ENCODE measurements around the gene FRMD5. TPM values are rescaled to one million over a fixed set of nuclear protein-coding genes. Genes with fewer than 3 reads are reported as not detected.

Gene FRMD5
- total RNA-seq, 1 experiment from 2014 or later, result 0.98 TPM

GRCh38 chr15:44148580-44148979 lies 46.5 kb downstream of the FRMD5 start:
- intact Hi-C loops (cut with micrococcal nuclease), result loop anchor here (10.0 kb wide), 1 partner anchor 66 kb away; no protein-coding TSS in a partner anchor
- H3K4me1 Mint-ChIP-seq (ENCODE audit: insufficient read depth, unreplicated experiment), result no peaks in the 10 kb centered on the region
- H3K4me3 Mint-ChIP-seq (ENCODE audit: unreplicated experiment), result no peak overlapping the region
- no peaks in the 10 kb centered on the region for H3K9me3 Mint-ChIP-seq (ENCODE audit: unreplicated experiment)
- no TSS peak for BruUV-seq (replicated peaks)
- no peak for DNase-seq (ENCODE audit: unreplicated experiment)
- CTCF ChIA-PET, result no interaction called here
- no peaks in the 10 kb centered on the region for H3K27me3 Mint-ChIP-seq (ENCODE audit: insufficient read depth, unreplicated experiment)
- POLR2A ChIA-PET, result no interaction called here
- H3K36me3 Mint-ChIP-seq (ENCODE audit: insufficient read depth, unreplicated experiment), result no peaks in the 10 kb centered on the region
- no peak overlapping the region for H3K27ac Mint-ChIP-seq (ENCODE audit: low read depth, unreplicated experiment)
- TF ChIP-seq CTCF (IDR thresholded peaks at IDR 0.05; ENCODE audit: unreplicated experiment), result no peak

- POLR2A ChIA-PET, result no interaction called here
- no peak for TF ChIP-seq CTCF (IDR thresholded peaks at IDR 0.05; ENCODE audit: unreplicated experiment)
- H3K36me3 Mint-ChIP-seq (ENCODE audit: insufficient read depth, unreplicated experiment), result no peaks in the 10 kb centered on the region
- H3K4me3 Mint-ChIP-seq (ENCODE audit: unreplicated experiment), result no peak overlapping the region
- intact Hi-C loops (cut with micrococcal nuclease), result loop anchor here (10.0 kb wide), 1 partner anchor 67 kb away; no protein-coding TSS in a partner anchor
- no peaks in the 10 kb centered on the region for H3K27me3 Mint-ChIP-seq (ENCODE audit: insufficient read depth, unreplicated experiment)
- CTCF ChIA-PET, result interaction anchor here (0.6 to 1.0 kb wide), 3 partner anchors 8 to 33 kb away, joined by 3 to 4 read pairs (median 3); no protein-coding TSS in a partner anchor
- no peak for DNase-seq (ENCODE audit: unreplicated experiment)
- no TSS peak for BruUV-seq (replicated peaks)
- no peaks in the 10 kb centered on the region for H3K4me1 Mint-ChIP-seq (ENCODE audit: insufficient read depth, unreplicated experiment)
- no peak overlapping the region for H3K27ac Mint-ChIP-seq (ENCODE audit: low read depth, unreplicated experiment)
- no peaks in the 10 kb centered on the region for H3K9me3 Mint-ChIP-seq (ENCODE audit: unreplicated experiment)
Observed at GRCh38 chr15:44147636-44148035, 47.4 kb downstream of the FRMD5 start.

GRCh38 chr15:44145495-44145894 lies 49.6 kb downstream of the FRMD5 start:
- no peak for DNase-seq (ENCODE audit: unreplicated experiment)
- ChIA-PET CTCF (no interaction called here), POLR2A (no interaction called here)
- no peaks in the 10 kb centered on the region for H3K9me3 Mint-ChIP-seq (ENCODE audit: unreplicated experiment)
- H3K27me3 Mint-ChIP-seq (ENCODE audit: insufficient read depth, unreplicated experiment), result no peaks in the 10 kb centered on the region
- H3K36me3 Mint-ChIP-seq (ENCODE audit: insufficient read depth, unreplicated experiment), result no peaks in the 10 kb centered on the region
- no peak overlapping the region for H3K27ac Mint-ChIP-seq (ENCODE audit: low read depth, unreplicated experiment)
- H3K4me1 Mint-ChIP-seq (ENCODE audit: insufficient read depth, unreplicated experiment), result no peaks in the 10 kb centered on the region
- intact Hi-C loops (cut with micrococcal nuclease), result loop anchor here (10.0 kb wide), 1 partner anchor 69 kb away; no protein-coding TSS in a partner anchor
- TF ChIP-seq CTCF (IDR thresholded peaks at IDR 0.05; ENCODE audit: unreplicated experiment), result no peak
- H3K4me3 Mint-ChIP-seq (ENCODE audit: unreplicated experiment), result no peak overlapping the region
- BruUV-seq (replicated peaks), result no TSS peak

GRCh38 chr15:44144992-44145391 lies 50.1 kb downstream of the FRMD5 start:
- no peak for TF ChIP-seq CTCF (IDR thresholded peaks at IDR 0.05; ENCODE audit: unreplicated experiment)
- DNase-seq (ENCODE audit: unreplicated experiment), result no peak
- intact Hi-C loops (cut with micrococcal nuclease), result loop anchor here (10.0 kb wide), 1 partner anchor 70 kb away; no protein-coding TSS in a partner anchor
- CTCF ChIA-PET, result no interaction called here
- no TSS peak for BruUV-seq (replicated peaks)
- Mint-ChIP-seq H3K4me1 (ENCODE audit: insufficient read depth, unreplicated experiment) (no peaks in the 10 kb centered on the region), H3K27me3 (ENCODE audit: insufficient read depth, unreplicated experiment) (no peaks in the 10 kb centered on the region), H3K27ac (ENCODE audit: low read depth, unreplicated experiment) (no peak overlapping the region), H3K9me3 (ENCODE audit: unreplicated experiment) (no peaks in the 10 kb centered on the region), H3K36me3 (ENCODE audit: insufficient read depth, unreplicated experiment) (no peaks in the 10 kb centered on the region), H3K4me3 (ENCODE audit: unreplicated experiment) (no peak overlapping the region)
- POLR2A ChIA-PET, result no interaction called here

All from MCF 10A (cell line).